ENCODE results near the gene RBM5. TPM values are rescaled to one million over a fixed set of nuclear protein-coding genes. Genes with fewer than 3 reads are reported as not detected.

RBM5 gene
- total RNA-seq, 1 experiment from 2014 or later, result 128 TPM

DNA sequence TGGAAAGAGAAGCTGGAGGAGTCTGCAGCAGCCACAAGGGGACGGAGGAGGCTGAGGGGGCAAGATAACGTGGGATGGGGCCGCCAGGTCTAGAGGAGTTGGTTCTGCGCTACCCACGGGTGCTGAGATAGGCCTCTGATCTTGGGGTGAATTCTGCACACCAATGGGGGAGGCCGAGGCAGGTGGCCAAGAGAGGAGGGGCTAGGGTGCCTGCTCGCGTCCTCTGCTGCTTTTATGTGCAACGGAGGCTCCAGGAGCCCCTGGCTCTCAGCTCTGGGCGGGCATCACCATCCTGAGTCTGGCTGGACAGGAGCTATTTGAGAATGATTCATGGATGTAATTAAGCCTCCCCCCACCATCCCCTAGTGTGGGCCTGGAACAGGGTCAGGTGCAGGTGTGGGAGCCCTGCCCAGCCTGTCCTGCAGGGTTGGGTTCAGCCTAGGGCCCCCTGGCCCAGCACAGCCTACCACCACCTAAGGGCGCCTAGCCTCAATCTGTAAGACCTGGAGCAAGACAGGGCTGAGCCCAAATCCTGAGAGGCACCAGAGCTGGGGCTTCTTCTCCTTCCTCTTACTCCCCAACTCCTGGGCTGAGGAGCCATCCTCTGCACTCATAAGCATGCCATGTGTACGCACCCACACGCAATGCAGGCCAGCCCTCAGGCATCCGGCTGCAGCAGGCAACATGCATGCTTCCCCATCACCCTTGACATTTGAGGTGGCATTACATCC lies 34.1 kb downstream of the RBM5 start:
- no peaks in the 10 kb centered on the region for H3K79me2 ChIP-seq (ENCODE audit: low read length)
- H3K9me2 ChIP-seq (replicated peaks; ENCODE audit: low read length), result no peaks in the 10 kb centered on the region
- H3K9ac ChIP-seq (ENCODE audit: low read length), result no peak overlapping the region
- no TSS peak for BruUV-seq (replicated peaks)
- H3K4me3 ChIP-seq (ENCODE audit: low read length), result no peak overlapping the region
- H2AFZ ChIP-seq (ENCODE audit: low read length), result no peak overlapping the region
- DNase-seq, result no peak
- H3K4me1 ChIP-seq (ENCODE audit: insufficient read depth, low read length), result no peaks in the 10 kb centered on the region
- H3K4me2 ChIP-seq (ENCODE audit: low read length), result no peak overlapping the region
- no peak for ATAC-seq
- H3K27me3 ChIP-seq (ENCODE audit: low read length), result no peaks in the 10 kb centered on the region
- no peak overlapping the region for H3K27ac ChIP-seq (ENCODE audit: low read length)
- TF ChIP-seq EZH2phosphoT487 (IDR thresholded peaks at IDR 0.05; ENCODE audit: borderline replicate concordance, low read length) (no peak), EZH2 (IDR thresholded peaks at IDR 0.05; ENCODE audit: low read length, unreplicated experiment) (no peak)
- TF ChIP-seq, protein P1, sequence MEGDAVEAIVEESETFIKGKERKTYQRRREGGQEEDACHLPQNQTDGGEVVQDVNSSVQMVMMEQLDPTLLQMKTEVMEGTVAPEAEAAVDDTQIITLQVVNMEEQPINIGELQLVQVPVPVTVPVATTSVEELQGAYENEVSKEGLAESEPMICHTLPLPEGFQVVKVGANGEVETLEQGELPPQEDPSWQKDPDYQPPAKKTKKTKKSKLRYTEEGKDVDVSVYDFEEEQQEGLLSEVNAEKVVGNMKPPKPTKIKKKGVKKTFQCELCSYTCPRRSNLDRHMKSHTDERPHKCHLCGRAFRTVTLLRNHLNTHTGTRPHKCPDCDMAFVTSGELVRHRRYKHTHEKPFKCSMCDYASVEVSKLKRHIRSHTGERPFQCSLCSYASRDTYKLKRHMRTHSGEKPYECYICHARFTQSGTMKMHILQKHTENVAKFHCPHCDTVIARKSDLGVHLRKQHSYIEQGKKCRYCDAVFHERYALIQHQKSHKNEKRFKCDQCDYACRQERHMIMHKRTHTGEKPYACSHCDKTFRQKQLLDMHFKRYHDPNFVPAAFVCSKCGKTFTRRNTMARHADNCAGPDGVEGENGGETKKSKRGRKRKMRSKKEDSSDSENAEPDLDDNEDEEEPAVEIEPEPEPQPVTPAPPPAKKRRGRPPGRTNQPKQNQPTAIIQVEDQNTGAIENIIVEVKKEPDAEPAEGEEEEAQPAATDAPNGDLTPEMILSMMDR (conservative IDR thresholded peaks at IDR 0.05; ENCODE audit: low read depth, low read length), result no peak
- POLR2A ChIA-PET (ENCODE audit: unreplicated experiment), result interaction anchor here (0.5 to 0.6 kb wide), 2 partner anchors 16 to 25 kb away, joined by 3 read pairs; no protein-coding TSS in a partner anchor
- intact Hi-C loops (cut with micrococcal nuclease), result loop anchor here (5.0 kb wide), 1 partner anchor 49 kb away; no protein-coding TSS in a partner anchor
- CTCF ChIA-PET, result no interaction called here
- no peaks in the 10 kb centered on the region for H3F3A ChIP-seq (ENCODE audit: low read length, unreplicated experiment)
- H4K20me1 ChIP-seq (ENCODE audit: low read length), result 0 out of 2 replicates have a peak, but pooled peaks cover 4% of the 10 kb centered on the region
- H3K9me3 ChIP-seq (ENCODE audit: low read length), result no peaks in the 10 kb centered on the region
- peaks cover 14% of the 10 kb centered on the region; the same call in 1 of the 2 replicates for H3K36me3 ChIP-seq (ENCODE audit: low read depth, low read length)

DNA sequence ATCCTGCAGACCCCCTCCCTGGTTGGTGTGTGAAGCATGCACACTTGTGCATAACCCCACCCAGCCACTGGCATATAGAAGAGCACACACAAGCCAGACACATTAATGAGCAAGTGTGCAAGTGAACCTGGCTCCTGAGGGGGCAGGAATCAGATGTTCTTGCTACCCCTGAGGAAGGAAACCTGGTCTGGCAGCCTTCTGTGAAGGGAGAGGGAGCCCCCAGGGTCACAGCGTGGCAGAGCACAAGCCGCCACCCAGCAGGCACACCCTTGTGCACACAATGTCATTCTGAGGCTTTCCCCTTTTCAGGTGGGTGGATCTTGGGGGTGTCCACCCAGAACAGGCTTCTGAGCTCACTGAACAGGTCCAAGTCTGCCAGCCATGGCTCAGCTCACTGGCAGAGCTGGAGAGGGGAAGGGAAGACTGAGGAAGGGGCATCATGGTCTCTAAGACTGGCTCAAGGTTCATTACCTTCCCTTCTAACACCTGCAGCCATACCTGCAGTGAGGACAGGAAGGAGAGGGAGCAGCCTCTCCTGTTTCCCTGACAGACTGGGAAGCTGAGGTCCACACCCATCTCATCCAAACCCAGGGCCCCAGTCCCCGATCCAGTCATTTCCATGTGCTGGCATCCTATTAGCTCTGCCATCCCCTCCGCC lies 34.8 kb downstream of the RBM5 start:
- H2AFZ ChIP-seq (ENCODE audit: low read length), result no peak overlapping the region
- no peaks in the 10 kb centered on the region for H3K27me3 ChIP-seq (ENCODE audit: low read length)
- no peaks in the 10 kb centered on the region for H3F3A ChIP-seq (ENCODE audit: low read length, unreplicated experiment)
- no peaks in the 10 kb centered on the region for H3K79me2 ChIP-seq (ENCODE audit: low read length)
- ATAC-seq, result no peak
- CTCF ChIA-PET, result no interaction called here
- 0 out of 2 replicates have a peak, but pooled peaks cover 4% of the 10 kb centered on the region for H4K20me1 ChIP-seq (ENCODE audit: low read length)
- TF ChIP-seq, protein P1 (conservative IDR thresholded peaks at IDR 0.05; ENCODE audit: low read depth, low read length), result no peak
- TF ChIP-seq EZH2 (IDR thresholded peaks at IDR 0.05; ENCODE audit: low read length, unreplicated experiment) (no peak), EZH2phosphoT487 (IDR thresholded peaks at IDR 0.05; ENCODE audit: borderline replicate concordance, low read length) (no peak)
- H3K9me3 ChIP-seq (ENCODE audit: low read length), result no peaks in the 10 kb centered on the region
- no peak overlapping the region for H3K9ac ChIP-seq (ENCODE audit: low read length)
- no peak for DNase-seq
- H3K4me3 ChIP-seq (ENCODE audit: low read length), result no peak overlapping the region
- H3K36me3 ChIP-seq (ENCODE audit: low read depth, low read length), result peaks cover 7% of the 10 kb centered on the region; the same call in 1 of the 2 replicates
- H3K4me1 ChIP-seq (ENCODE audit: insufficient read depth, low read length), result no peaks in the 10 kb centered on the region
- POLR2A ChIA-PET (ENCODE audit: unreplicated experiment), result interaction anchor here (0.5 to 0.6 kb wide), 2 partner anchors 15 to 24 kb away, joined by 3 read pairs; no protein-coding TSS in a partner anchor
- intact Hi-C loops (cut with micrococcal nuclease), result loop anchor here (5.0 kb wide), 1 partner anchor 49 kb away; no protein-coding TSS in a partner anchor
- no peak overlapping the region for H3K27ac ChIP-seq (ENCODE audit: low read length)
- no TSS peak for BruUV-seq (replicated peaks)
- H3K9me2 ChIP-seq (replicated peaks; ENCODE audit: low read length), result no peaks in the 10 kb centered on the region
- no peak overlapping the region for H3K4me2 ChIP-seq (ENCODE audit: low read length)

All from PC-3 (cell line).